Retinal pigment epithelial cell (primary cell): ENCODE results near the gene TOP3A.

Source experiments
- DNase-seq: peaks from one replicate; pipeline ENCODE4 v3.0.0-alpha.2; 2010; ENCODE audit warnings: low read depth
- H3K4me3 ChIP-seq: 2 replicates; pipeline ENCODE4 v1.5.1; 2011; ENCODE audit warnings: mild to moderate bottlenecking, low read length, control low read depth, moderate library complexity
- TF ChIP-seq, protein P1 (sequence below): conservative IDR thresholded peaks from 2 replicates; pipeline ENCODE4 v1.5.1; 2011; ENCODE audit warnings: low read depth, low read length, control low read depth, inconsistent platforms

Gene TOP3A

GRCh38 chr17:18238299-18238698 lies 76.5 kb downstream of the TOP3A start:
- no peak overlapping the region for H3K4me3 ChIP-seq
- TF ChIP-seq, protein P1, sequence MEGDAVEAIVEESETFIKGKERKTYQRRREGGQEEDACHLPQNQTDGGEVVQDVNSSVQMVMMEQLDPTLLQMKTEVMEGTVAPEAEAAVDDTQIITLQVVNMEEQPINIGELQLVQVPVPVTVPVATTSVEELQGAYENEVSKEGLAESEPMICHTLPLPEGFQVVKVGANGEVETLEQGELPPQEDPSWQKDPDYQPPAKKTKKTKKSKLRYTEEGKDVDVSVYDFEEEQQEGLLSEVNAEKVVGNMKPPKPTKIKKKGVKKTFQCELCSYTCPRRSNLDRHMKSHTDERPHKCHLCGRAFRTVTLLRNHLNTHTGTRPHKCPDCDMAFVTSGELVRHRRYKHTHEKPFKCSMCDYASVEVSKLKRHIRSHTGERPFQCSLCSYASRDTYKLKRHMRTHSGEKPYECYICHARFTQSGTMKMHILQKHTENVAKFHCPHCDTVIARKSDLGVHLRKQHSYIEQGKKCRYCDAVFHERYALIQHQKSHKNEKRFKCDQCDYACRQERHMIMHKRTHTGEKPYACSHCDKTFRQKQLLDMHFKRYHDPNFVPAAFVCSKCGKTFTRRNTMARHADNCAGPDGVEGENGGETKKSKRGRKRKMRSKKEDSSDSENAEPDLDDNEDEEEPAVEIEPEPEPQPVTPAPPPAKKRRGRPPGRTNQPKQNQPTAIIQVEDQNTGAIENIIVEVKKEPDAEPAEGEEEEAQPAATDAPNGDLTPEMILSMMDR = no peak

GRCh38 chr17:18237461-18237860 lies 77.3 kb downstream of the TOP3A start:
- no peak for DNase-seq
- H3K4me3 ChIP-seq = no peak overlapping the region
- TF ChIP-seq, protein P1 = no peak

More at GRCh38 chr17:18238299-18238698, 76.5 kb downstream of the TOP3A start:
- DNase-seq = no peak

GRCh38 chr17:18236494-18236893 lies 78.3 kb downstream of the TOP3A start:
- no peak overlapping the region for H3K4me3 ChIP-seq
- DNase-seq = no peak
- TF ChIP-seq, protein P1 = no peak

- H3K4me3 ChIP-seq = no peak overlapping the region
- peak; percentile 63 for DNase-seq
- TF ChIP-seq, protein P1 = no peak
Measured at GRCh38 chr17:18235743-18236256, 79.0 kb downstream of the TOP3A start.

- DNase-seq = no peak
- H3K4me3 ChIP-seq = no peak overlapping the region
- TF ChIP-seq, protein P1 = no peak
Measured at GRCh38 chr17:18234853-18235380, 79.9 kb downstream of the TOP3A start.

GRCh38 chr17:18233803-18234518 lies 80.8 kb downstream of the TOP3A start:
- no peak overlapping the region for H3K4me3 ChIP-seq
- TF ChIP-seq, protein P1 = no peak
- no peak for DNase-seq

DNA sequence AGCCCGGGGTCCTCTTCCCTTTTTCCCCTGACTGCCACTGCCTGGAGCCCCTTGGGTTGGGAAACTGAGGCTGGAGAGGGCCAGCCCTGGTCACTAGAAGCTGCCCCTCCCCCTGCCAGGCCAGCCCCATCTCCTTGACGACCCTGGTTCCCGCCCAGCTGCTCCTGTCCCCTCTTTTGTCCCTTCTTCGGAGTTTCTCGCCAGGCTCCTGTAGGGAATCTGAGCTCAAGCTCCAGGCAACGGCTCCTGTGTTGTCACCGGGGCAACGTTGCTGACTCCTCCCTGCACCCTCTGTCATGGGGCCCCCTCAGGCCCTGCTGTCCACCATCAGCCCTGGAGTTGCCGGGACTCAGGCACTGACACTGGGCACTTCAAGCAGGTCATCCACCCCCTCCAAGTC lies 83.6 kb downstream of the TOP3A start:
- TF ChIP-seq, protein P1 = no peak
- no peak for DNase-seq
- H3K4me3 ChIP-seq = no peak overlapping the region
